Fibroblast of the aortic adventitia (primary cell): ENCODE data around the gene TLX1. TPM values are rescaled to one million over a fixed set of nuclear protein-coding genes. Genes with fewer than 3 reads are reported as not detected.

Experiments used
- DNase-seq: peaks from one replicate; pipeline ENCODE4 v3.0.0-alpha.2; 2010; ENCODE audit warnings: low read depth
- H3K4me3 ChIP-seq: 2 replicates; pipeline ENCODE4 v1.5.1; 2011; ENCODE audit warnings: low read depth, mild to moderate bottlenecking, control low read depth, low read length, moderate library complexity
- total RNA-seq: library from RNA; depleted of rRNA; stranded (reverse); fragments of >200 nt; gene quantifications from 2 replicates; pipeline ENCODE4 v1.2.3, GENCODE V29; 2012; ENCODE audit warnings: low replicate concordance
- TF ChIP-seq, protein P1 (sequence below): IDR thresholded peaks from 2 replicates; pipeline ENCODE4 v1.5.1; 2011; ENCODE audit warnings: mild to moderate bottlenecking, low read length, control low read depth, inconsistent platforms; ENCODE audit not compliant: insufficient read depth

TLX1 gene
- total RNA-seq, 1 donor: not detected

DNA sequence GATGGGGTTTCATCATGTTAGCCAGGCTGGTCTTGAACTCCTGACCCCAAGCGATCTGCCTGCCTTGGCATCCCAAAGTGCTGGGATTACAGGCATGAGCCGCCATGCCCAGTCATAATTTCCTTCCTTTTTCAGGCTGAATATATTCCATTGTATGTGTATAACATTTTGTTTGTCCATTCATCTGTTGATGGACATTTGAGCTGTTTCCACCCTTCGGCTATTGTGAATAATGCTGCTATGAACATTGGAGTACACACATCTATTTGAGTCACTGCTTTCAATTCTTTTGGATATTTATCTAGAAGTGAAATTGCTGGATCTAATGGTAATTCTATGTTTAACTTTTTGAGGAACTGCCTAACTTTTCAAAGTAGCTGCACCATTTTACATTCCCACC lies 34.6 kb downstream of the TLX1 start:
- H3K4me3 ChIP-seq: no peak overlapping the region
- DNase-seq: no peak
- TF ChIP-seq, protein P1, sequence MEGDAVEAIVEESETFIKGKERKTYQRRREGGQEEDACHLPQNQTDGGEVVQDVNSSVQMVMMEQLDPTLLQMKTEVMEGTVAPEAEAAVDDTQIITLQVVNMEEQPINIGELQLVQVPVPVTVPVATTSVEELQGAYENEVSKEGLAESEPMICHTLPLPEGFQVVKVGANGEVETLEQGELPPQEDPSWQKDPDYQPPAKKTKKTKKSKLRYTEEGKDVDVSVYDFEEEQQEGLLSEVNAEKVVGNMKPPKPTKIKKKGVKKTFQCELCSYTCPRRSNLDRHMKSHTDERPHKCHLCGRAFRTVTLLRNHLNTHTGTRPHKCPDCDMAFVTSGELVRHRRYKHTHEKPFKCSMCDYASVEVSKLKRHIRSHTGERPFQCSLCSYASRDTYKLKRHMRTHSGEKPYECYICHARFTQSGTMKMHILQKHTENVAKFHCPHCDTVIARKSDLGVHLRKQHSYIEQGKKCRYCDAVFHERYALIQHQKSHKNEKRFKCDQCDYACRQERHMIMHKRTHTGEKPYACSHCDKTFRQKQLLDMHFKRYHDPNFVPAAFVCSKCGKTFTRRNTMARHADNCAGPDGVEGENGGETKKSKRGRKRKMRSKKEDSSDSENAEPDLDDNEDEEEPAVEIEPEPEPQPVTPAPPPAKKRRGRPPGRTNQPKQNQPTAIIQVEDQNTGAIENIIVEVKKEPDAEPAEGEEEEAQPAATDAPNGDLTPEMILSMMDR: no peak

GRCh38 chr10:101166430-101166829 lies 35.3 kb downstream of the TLX1 start:
- H3K4me3 ChIP-seq: no peak overlapping the region
- DNase-seq: no peak
- TF ChIP-seq, protein P1: no peak

- TF ChIP-seq, protein P1: no peak
- no peak overlapping the region for H3K4me3 ChIP-seq
- no peak for DNase-seq
Measured at GRCh38 chr10:101172741-101173140, 41.6 kb downstream of the TLX1 start.

DNA sequence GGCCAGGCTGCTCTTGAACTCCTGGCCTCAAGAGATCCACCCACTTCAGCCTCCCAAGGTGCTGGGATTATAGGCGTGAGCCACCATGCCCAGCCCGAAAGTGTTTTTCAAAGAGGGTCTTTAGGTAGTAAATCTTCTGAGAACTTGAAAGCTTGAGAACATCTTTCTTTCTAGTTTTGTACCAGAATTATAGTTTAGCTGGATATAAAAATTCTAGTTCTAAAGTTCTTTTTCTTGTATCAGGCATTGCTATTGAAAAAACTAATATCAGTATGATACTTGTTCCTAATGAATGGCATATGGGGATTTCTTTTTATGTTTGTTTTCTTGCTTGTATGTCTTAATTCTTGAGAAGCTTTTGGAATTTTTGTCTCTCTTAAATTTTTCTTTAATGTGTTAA lies 43.2 kb downstream of the TLX1 start:
- TF ChIP-seq, protein P1: no peak
- no peak for DNase-seq
- H3K4me3 ChIP-seq: no peak overlapping the region

GRCh38 chr10:101176577-101176976 lies 45.5 kb downstream of the TLX1 start:
- DNase-seq: no peak
- H3K4me3 ChIP-seq: no peak overlapping the region
- TF ChIP-seq, protein P1: no peak

- no peak for DNase-seq
- TF ChIP-seq, protein P1: no peak
- H3K4me3 ChIP-seq: no peak overlapping the region
Measured at GRCh38 chr10:101182936-101183335, 51.8 kb downstream of the TLX1 start.

- no peak for DNase-seq
Measured at GRCh38 chr10:101183458-101184183, 52.5 kb downstream of the TLX1 start.

More at GRCh38 chr10:101183458-101184183, 52.5 kb downstream of the TLX1 start:
- H3K4me3 ChIP-seq: no peak overlapping the region
- TF ChIP-seq, protein P1: no peak
